Erythroblast (primary cell): ENCODE results near the gene C10orf95.

ENCODE experiments used
- GATA1 ChIP-seq: IDR thresholded peaks from 2 replicates; pipeline ENCODE4 v1.6.1; 2011; ENCODE audit warnings: low read depth, mild to moderate bottlenecking, control low read depth, low read length, moderate library complexity
- POLR2A ChIP-seq: IDR thresholded peaks from 2 replicates; pipeline ENCODE4 v1.6.1; 2011; ENCODE audit warnings: mild to moderate bottlenecking, low read length

GRCh38 chr10:102467971-102468438 is 16.7 kb upstream of the C10orf95 start:
- TF ChIP-seq POLR2A (no peak), GATA1 (no peak)
